PC-3 (cell line): ENCODE data around the gene PDLIM5.

Experiments used
- CTCF ChIP-seq: fragments of 300-600 bp; sonication (generic); conservative IDR thresholded peaks from 2 replicates; pipeline ENCODE4 v1.5.1; 2017; ENCODE audit warnings: antibody characterized with exemption, low read depth, mild to moderate bottlenecking, low read length
- EZH2 ChIP-seq: fragments of 300-600 bp; sonication (generic); IDR thresholded peaks from one replicate; pipeline ENCODE4 v1.6.1; 2017; ENCODE audit warnings: antibody characterized with exemption, mild to moderate bottlenecking, low read length; ENCODE audit not compliant: unreplicated experiment

DNA sequence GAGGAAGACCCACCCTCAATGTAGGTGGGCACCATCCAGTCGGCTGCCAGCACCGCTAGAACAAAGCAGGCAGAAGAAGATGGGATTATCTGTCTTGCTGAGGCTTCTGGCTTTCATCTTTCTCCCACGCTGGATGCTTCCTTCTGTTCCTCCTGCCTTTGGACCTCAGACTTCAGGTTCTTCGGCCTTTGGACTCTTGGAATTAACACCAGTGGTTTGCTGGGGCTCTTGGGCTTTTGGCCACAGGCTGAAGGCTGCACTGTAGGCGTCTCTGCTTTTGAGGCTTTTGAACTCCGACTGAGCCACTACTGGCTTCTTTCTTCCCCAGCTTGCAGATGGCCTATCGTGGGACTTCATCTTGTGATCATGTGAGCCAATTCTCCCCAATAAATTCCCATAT is 55.1 kb downstream of the PDLIM5 start:
- no peak for TF ChIP-seq CTCF
- no peak for TF ChIP-seq EZH2
